Measurements from ENCODE around the gene BEND2.

BEND2 gene

GRCh38 chrX:18133605-18134004 is 87.1 kb downstream of the BEND2 start:
- no peak for DNase-seq

GRCh38 chrX:18129690-18130089 is 91.0 kb downstream of the BEND2 start:
- DNase-seq, result no peak

- no peak for DNase-seq
Observed at GRCh38 chrX:18126971-18127370, 93.7 kb downstream of the BEND2 start.

GRCh38 chrX:18119856-18120255 is 100.8 kb downstream of the BEND2 start:
- no peak for DNase-seq

All from NCI-H226 (cell line).